GM21786 (cell line): ENCODE data around the gene PPFIBP1.
"Not testable (repeated sequence)": the region's sequence is repeated elsewhere in the genome, so short reads cannot be mapped to it uniquely, and the experiment has no call there.

ENCODE experiments used
- ATAC-seq: cut with Tn5 transposase; IDR thresholded peaks from one replicate; pipeline ENCODE4 v1.9.1; 2021; ENCODE audit not compliant: unreplicated experiment

Gene PPFIBP1

GRCh38 chr12:27541031-27541719 lies 17.2 kb downstream of the PPFIBP1 start:
- no peak for ATAC-seq

- ATAC-seq, result no peak
These were observed 18.6 kb downstream of the PPFIBP1 start for GRCh38 chr12:27542628-27543027.

GRCh38 chr12:27544858-27545257 lies 20.9 kb downstream of the PPFIBP1 start:
- not testable (repeated sequence) for ATAC-seq

GRCh38 chr12:27545665-27546064 lies 21.7 kb downstream of the PPFIBP1 start:
- no peak for ATAC-seq

- no peak for ATAC-seq
These were observed 23.6 kb downstream of the PPFIBP1 start for GRCh38 chr12:27547592-27547991.

GRCh38 chr12:27548301-27549199 lies 24.5 kb downstream of the PPFIBP1 start:
- ATAC-seq, result no peak

DNA sequence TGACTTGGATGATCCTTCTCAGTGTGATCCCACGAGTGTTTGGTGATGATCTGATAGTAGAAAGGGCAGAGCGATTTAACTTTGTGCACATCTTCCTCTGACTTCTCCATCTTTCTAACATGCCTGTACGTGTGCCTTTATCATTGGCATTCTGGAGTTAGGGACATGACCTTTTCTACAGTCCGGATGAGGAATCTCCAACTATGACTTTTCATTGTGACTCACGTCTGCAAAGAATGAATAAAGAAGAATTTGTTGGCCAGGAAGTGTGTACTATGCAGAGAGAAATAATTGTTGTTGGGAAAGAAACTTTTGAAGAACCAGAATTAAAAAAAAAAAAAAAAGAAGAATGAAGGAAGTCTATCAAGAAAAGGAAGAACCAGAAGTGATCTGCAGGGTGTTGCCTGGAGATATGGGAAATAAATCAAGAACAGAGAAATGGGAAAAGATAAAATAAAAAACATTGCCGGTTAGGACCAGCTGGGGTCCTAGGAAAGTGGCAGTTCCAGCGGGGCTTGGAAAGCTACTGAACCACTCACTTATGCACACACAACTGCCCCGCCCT lies 25.3 kb downstream of the PPFIBP1 start:
- no peak for ATAC-seq

DNA sequence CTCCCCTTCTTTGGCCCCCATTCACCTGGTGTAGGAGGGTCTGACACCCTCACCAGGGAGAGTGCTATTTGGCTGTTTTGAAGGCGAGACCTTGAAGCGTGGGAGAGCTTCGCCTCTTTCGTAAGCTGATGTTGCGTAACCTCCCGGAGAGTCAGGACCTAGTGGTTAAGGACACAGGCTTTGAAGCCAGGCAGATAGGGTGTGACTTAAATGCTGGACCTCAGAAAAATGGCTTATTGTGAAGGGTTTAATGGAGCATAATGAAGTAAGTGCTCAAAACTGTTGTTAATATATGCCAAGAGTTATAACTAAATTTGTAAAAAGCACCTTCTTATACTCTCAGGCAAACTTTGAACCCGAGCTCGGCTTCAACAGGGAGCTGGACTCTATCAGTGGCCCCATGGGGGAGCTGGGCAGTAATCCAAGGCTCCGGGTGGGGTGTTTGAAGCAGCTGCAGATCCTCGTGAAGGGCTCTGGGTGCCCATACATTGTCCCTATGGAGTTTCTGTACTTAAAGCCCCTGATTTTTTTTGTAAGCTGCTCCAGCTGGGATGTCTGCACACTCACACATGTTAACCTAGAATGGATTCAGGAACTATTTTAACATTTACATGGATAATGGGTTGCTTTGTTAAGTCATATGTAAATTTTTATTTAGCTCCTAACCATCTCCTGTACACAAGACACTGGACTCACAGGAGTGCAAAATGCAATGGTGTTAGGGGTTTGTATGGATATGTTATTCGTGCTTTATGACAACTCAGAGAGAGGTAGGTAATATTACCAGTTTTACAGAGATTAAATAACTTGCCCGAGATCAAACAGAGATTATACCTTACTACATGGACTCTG lies 26.0 kb downstream of the PPFIBP1 start:
- ATAC-seq, result no peak

GRCh38 chr12:27550653-27550975 lies 26.6 kb downstream of the PPFIBP1 start:
- ATAC-seq, result no peak

- no peak for ATAC-seq
These were observed 27.3 kb downstream of the PPFIBP1 start for GRCh38 chr12:27551172-27551840.

DNA sequence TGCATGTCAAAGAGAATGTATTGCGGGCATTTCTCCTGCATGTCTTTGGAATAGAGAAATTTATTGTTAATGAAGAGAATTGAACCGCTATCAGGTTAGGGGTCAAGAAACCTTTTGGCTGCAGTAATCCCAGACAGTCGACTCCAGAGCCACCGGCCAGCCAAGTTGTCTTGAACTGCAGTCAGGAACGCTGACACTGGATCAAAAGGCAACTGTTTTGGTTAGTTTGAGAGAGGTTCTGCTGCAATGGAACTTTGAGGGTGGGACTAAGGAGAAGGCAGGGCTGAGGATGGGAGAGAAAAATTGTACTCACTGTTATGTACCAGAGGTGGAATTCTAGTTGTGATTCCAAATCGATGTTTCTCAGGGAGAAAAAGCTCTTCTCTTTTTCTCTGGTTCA lies 28.2 kb downstream of the PPFIBP1 start:
- ATAC-seq, result no peak

GRCh38 chr12:27552886-27553560 lies 29.0 kb downstream of the PPFIBP1 start:
- ATAC-seq, result no peak

DNA sequence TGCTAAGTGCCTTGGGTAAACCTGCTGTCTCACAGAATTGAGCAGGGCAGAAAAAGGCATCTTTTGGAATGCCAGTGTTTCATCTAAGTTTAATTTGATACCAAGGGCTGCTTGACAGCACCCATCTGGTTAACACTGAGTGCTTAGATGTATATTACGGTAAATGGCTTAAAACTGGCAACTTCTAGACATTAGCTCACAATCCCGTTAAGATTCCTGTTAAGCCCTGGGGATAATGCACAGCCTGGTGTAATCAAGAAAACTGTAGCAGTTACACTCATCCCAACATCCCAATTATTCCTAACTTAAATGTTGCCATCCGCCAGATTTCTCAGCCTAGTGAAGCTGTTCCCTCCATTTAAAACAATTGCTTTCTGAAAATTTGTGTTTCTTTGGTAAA lies 29.9 kb downstream of the PPFIBP1 start:
- no peak for ATAC-seq

DNA sequence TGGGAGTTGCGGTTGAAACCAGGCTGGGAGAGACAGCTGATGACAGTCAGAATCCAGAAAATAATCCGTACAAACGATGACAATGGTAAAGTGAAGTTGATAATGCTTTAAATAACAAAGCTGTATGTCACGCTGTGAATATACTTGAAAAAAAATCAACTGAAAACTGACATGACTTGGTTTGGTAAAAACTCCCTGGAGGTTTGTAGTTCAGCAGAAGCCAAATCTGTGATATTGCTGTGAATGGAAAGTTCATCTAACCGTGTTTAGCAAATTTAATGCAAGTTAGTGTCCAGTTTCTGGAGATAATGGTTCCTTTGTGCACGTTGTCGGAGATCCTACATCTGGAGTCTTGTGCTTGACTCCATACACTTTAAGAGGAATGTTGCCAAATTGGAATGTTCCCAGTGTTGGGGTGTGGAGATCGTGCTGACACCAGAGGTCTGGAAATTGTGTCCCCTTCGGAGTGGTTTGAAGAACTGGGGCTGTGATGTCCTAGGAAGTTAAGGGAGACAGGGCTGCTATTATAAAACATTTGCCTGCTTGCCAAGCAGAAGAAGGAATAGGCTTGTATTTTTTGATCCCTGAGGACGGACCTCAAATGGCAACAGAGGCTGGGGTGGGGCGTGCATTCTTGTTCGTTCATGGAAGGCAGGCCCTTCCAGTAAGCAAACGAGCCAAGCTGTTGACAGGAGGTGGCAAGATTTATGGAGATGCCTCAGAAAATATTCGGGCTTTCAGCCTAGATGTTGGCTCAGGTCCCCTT lies 30.6 kb downstream of the PPFIBP1 start:
- ATAC-seq, result no peak

DNA sequence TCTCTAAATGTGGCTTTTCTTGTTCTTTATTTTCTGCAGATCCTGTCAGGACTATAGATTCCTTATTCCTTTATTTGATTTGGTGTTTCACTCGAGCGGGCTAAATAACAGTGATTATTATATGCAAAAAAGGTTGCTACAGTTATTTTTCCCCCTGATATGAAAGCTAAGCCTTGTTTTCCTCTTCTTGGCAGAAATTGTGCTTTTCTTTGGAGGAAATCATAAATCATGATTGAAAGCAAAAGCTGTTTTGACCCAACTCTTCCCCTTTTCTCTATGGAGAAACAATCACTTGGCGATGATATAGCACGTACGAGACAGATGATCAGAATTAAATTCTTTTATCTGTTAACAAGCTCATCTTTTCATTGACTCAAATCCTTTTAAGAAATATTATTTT lies 31.4 kb downstream of the PPFIBP1 start:
- no peak for ATAC-seq

GRCh38 chr12:27555925-27556778 lies 32.1 kb downstream of the PPFIBP1 start:
- ATAC-seq, result no peak

- ATAC-seq, result no peak
These were observed 36.1 kb downstream of the PPFIBP1 start for GRCh38 chr12:27560126-27560525.

GRCh38 chr12:27561535-27562350 lies 37.7 kb downstream of the PPFIBP1 start:
- no peak for ATAC-seq
